GM19328 (cell line): ENCODE results near the gene B3GALNT1.
A peak's percentile ranks its signal among the peaks of the same experiment; 100 is the strongest.

Experiments
- ATAC-seq: cut with Tn5 transposase; IDR thresholded peaks from one replicate; pipeline ENCODE4 v1.9.1; 2021; ENCODE audit warnings: mild to moderate bottlenecking, moderate library complexity; ENCODE audit not compliant: unreplicated experiment

The B3GALNT1 gene, protein sequence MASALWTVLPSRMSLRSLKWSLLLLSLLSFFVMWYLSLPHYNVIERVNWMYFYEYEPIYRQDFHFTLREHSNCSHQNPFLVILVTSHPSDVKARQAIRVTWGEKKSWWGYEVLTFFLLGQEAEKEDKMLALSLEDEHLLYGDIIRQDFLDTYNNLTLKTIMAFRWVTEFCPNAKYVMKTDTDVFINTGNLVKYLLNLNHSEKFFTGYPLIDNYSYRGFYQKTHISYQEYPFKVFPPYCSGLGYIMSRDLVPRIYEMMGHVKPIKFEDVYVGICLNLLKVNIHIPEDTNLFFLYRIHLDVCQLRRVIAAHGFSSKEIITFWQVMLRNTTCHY

DNA sequence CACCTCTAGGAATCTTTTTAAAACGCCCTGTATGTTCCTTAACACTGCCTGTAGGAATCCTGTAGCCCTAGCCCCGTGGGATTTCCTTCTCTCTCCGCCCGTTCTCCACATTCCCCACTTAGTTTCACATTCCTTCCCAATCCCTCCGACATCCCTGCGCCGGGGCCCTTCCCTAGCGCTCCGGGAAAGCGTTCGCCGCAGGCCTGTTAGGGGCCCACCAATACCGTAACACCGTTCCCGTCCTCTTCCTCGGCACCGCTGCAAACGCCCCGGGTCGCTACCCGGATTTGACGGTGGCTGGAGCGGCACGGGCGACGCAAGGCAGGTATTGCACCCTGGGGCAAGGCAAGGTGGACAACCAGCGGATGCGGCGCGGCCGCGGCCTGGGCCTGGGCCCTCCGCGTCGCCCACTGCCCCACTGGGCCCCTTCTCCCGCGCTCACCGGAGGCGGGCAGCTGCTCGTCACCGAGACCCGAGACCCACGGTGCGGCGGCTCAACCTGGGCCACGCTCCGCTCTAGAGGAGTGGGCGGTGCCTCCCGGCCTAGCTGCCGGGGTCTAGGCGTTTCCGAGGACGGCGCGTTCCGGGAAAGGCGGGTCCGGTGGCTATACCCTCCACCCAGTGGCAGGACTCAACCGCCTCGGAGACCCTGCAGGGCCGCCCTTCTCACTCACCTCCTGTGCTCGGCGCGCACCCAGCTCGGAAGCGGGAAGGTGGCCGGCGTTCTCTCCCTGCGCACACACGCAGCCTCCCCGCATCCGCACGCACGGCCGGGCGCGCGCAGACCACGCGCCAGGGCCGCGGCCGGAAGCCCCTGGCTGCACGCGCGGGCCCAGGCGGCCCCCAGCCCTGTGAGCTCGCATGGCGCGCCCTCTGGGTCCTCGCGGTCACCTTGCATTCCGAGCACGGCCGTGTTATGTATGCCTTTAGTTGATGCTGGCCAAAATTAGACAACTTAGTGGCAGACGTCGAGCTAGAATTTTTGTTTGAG lies at the start of gene B3GALNT1:
B3GALNT1 (minus strand) TSS at position 789 of the 991 bp plus-strand sequence. CDS start 18,595 bp downstream, outside the sequence.
- peak; percentile 72 for ATAC-seq

DNA sequence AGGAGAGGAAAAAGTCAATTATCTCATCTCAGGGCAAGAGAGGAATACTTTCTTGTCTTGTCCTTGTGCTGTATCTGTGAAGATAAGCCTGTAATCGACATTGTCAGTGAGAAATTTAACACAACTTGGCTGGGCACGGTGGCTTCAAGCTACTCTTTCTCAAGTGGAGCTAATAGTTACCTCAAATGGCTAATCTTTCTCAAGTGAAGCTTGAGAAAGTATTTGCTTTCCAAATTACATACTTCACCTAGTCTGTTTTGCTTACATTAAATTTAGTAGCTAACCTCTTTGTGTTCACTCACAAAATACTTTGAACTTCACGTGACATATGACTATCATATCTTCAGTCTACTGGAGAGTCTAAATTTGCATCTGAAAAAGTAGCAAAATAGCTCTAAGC lies 48.3 kb upstream of the B3GALNT1 start:
- no peak for ATAC-seq

DNA sequence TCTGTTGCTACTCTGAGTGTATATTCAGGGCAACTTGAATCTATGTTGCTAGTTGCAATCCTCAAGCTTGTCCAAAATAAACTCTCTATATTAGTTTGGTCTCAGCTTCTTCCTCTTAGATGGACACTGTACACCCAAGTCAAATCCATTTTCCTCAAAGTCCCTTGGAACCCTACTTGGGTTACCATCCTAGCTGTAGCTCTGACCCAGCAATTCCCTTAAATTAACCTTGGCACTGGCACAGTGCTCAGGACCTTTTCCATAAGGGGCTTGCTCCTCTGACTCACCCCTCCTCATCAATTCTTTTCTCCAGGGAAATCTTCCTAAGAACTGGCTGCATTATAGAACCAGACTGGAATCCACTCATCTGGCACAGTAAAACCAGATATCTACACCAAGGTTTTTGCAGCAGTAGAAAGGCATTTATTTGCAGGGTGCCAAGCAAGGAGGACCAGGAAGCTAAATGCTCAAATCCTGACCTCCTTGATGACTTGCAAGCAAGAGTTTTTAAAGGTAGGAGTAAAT lies 44.9 kb upstream of the B3GALNT1 start:
- ATAC-seq: no peak

DNA sequence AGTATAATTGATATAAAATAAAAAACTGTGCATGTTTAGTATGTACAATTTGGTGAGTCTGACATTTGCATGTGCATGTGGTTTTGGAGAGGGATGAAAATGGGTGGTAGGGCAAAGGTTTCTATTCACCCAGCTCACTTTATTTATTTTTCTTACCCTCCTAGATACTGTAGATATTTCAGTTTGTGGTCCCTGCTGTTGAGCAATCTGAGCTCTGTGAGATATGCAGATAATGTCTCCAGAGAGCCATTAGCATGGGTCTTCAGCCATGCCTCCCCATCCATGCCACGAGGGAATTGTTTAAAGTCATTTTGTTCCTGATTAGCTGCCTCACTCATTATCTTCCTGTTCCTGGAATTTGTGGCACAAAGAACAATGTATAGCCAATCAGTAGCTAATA lies 44.4 kb upstream of the B3GALNT1 start:
- no peak for ATAC-seq

DNA sequence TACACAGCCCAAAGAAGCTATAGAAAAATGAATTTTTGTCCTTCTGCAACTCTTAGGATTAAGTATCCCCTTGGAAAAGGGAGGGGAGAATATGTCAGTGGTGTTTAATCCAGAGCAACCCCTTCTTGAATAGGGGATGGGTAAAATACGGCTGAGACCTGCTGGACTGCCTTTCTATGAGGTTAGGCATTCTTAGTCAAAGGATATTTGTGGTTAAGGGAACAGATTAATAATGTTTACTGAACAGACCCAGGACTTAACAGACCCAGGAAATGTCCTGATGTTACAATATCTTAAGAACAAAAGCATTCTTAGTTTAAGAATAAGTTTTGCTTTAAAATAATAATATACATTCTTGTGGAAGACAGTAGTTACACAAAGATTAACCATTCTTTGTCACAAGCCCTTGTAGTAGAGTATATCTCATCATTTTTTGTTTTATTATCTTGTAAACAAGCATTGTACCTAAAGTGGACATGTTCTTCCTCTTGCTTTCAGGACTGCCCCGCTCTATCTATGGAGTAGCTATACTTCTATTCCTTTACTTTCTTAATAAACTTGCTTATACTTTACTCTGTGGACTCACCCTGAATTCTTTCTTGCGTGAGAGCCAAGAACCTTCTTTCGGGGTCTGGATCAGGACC lies 43.8 kb upstream of the B3GALNT1 start:
- ATAC-seq: no peak

GRCh38 chr3:161142486-161142885 lies 37.3 kb upstream of the B3GALNT1 start:
- no peak for ATAC-seq

DNA sequence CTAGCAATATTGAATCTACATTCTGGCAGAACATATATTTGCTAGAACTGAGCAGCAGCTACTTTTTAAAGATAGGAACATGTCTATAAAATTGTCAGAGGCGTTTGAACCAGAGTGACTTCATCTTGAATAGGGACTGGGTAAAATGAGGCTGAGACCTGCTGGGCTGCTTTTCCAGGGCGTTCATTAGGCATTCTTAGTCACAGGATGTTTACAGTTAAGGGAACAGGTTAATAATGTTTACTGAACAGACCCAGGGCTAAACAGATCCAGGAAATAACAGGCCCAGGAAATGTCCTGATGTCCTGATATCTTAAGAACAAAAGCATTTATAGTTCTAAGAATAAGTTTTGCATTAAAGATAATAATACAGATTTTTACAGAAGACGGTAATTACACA lies 34.5 kb upstream of the B3GALNT1 start:
- ATAC-seq: no peak

- ATAC-seq: no peak
These were observed 32.1 kb upstream of the B3GALNT1 start for GRCh38 chr3:161137260-161137659.

DNA sequence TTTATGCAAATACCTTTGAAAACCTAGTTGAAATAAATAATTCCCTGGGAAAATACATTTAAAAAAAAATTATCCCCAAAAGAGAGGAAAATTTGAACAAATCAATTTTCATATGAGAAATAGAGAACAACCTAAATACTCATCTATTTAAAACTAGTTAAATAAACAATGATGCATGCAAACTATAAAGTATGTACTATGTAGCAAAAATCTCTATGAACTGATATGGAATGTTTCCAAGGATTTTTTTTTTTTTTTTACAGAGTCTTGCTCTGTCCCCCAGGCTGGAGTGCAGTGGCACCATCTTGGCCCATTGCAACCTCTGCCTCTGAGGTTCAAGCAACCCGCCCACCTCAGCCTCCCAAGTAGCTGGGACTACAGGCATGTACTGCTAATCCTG lies 27.2 kb upstream of the B3GALNT1 start:
- ATAC-seq: no peak

DNA sequence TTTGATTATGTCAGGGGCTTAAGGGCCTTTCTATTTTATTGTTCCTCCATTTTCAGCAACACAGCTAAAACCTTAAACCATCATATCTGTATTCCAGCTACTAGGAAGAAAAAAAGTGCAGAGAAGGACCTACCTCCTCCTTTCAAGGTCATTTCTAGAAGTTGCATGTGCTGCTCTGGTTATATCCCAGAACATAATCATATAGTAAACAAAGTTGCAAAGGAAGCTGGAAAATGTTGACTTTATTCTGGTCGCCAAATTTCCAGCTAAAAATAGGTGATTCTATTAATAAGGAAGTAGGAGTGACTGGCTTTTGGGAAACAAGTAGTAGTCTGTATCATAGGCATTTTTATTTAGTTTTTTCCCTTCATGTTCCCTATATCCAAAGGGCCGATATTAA lies 21.3 kb upstream of the B3GALNT1 start:
- no peak for ATAC-seq

GRCh38 chr3:161117646-161118045 lies 12.5 kb upstream of the B3GALNT1 start:
- ATAC-seq: no peak

DNA sequence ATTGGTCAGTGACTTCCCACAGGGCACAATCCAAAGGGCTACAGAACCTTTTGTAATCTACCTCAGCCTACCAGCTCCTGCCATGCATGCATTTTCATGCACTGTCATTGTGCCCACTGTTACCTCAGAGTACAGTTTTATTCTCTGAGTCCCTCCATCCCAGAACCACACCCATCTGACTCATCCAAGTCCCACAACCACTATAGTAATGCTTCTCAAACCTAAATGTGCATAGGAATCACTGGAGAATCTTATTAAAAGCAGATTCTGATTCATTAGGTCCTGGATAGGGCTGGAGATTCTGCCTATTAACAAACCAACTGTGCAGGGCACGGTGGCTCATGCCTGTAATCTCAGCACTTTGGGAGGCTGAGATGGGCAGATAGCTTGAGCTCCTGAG lies 3.7 kb upstream of the B3GALNT1 start:
- ATAC-seq: no peak

- no peak for ATAC-seq
These were observed 2.2 kb upstream of the B3GALNT1 start for GRCh38 chr3:161107311-161107710.

DNA sequence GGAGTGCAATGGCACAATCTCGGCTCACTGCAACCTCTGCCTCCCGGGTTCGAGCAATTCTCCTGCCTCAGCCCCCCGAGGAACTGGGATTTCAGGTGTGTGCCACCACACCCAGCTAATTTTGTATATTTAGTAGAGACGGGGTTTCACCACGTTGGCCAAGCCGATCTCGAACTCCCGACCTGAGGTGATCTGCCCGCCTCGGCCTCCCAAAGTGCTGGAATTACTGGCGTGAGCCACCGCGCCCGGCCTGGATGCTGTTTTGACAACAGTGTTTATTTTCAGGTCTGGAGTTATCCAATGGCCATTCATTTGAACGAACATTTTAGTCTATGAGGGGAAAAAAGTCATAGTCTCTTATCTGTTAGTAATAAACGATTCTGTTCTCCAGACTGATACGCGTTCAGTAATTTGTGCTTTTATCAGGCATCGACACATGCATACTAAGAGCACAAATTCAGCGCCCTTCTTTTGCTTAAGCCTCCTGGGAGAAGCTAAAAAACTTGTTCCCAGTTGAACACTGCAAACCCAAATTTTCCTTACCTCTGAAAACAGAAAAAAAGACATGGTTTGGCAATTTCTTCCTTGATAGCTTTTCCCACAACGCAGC lies 1.3 kb downstream of the B3GALNT1 start:
- ATAC-seq: no peak

DNA sequence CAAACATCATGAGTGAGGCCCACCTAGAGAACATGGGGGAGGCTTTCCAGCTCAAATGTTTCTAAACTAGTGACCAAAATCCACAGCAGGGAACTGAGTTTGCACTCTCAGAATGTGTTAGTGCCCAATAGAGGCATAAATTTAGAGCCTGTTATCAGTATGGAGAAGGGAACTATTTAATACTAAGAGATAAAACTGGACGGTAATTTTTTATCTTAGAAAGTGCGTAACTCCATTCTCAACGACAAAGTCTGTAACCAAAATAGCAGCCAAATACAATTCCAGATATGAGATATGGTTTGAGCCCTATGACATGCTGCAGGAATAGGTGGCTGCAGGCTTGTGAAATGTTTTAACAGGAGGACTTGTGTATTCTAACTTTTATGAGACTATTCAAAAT lies 3.5 kb downstream of the B3GALNT1 start:
- ATAC-seq: no peak

GRCh38 chr3:161100994-161101393 lies 4.2 kb downstream of the B3GALNT1 start:
- ATAC-seq: no peak

DNA sequence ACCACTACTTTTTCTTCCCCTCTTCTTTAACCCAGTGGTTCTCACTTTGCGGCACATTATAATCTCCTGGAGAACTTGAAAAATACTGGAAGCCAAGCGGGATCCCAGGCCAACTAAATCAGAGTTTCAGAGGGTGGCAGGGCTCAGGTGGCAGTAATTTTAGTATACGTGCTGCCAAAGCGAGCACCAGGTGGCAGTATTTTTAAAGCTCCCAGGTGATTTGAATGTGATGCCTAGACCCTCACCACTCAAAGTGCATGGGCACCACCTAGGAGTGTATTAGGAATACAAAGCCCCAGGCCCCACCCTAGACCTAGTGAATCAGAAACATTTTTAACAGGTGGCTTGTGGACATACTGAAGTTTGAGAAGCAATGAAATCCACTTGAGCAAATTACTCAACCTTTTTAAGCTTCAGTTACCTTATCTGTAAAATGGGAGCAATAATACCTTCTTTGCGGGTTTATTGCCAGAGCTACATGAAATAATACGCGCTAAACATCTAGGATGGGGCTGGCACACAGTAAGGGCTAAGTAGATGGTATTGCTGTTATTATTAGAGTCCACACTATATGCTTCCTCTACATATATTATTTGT lies 8.3 kb downstream of the B3GALNT1 start:
- no peak for ATAC-seq

DNA sequence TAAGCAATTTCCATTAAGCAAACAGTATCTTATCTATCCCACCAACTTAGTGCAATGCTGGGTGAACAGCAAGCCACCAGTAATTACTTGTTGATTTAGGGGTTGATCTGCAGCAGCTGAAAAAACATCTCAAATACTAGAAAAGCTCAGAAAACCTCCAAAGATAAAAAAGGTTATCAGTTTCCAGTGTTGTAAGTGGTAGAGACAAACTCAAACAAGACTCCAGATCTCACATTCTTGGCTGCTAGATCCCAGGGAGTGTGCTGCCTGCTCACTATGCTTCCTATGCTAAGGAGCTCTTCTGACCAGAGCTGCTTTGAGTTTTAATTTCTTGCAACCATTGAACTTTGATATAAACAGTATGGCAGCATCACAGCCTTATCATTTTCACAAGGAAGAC lies 11.3 kb downstream of the B3GALNT1 start:
- ATAC-seq: no peak

DNA sequence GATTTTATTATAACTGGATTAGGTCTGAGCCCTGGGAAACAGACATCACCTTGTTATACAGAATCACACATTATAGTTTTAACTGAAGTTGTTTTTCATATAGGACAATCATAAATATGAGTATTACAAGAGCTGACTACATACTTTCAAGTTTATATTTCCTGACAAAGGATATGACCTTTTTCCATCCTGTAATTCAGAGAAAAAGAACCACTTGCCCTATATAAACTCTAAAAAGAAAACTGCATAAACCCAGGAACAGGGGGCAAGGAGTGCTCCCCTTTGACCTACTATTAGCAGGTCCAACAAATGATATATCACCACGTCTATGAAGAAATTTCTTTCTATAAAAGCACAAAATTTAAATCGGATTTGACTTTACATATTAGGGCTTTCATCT lies 20.9 kb downstream of the B3GALNT1 start:
- no peak for ATAC-seq

DNA sequence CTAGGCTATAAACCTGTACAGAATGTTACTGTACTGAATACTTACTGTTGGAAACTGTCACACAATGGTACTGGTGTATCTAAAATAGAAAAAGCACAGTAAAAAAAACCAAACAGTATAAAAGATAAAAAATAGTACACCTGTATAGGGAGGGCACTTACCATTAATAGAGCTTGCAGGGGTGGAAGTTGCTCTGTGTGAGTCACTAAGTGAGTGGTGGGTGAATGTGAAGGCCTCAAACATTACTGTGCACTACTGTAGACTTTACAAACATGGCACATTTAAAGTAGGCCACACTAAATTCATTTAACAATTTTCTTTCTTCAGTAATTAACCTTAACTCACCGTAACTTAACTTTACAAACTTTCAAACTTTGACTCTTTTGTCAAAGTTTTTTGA lies 22.0 kb downstream of the B3GALNT1 start:
- no peak for ATAC-seq
